ENCODE results near the gene PCBP4.

PCBP4 gene

DNA sequence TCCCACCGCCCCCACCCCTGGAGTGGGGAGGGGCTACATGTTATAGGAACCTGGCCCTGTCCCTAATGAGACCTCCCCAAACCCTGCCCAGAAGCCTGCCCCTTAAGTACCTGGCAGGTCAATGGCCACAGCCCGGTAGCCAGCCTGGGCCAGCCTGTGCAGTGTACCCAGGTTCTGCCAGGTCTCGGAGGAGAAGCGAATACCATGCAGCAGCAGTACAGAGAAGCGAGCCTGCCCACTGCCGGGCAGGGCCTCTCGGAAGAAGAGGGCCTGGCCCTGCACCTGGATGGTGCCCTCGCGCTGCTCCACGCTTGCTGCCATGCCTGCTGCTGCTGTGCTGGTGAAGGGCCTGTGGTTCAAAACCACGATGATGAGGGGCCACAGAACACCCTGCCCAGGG, 4.1 kb upstream of the PCBP4 start:
- DNase-seq (ENCODE audit: low spot score), result no peak

DNA sequence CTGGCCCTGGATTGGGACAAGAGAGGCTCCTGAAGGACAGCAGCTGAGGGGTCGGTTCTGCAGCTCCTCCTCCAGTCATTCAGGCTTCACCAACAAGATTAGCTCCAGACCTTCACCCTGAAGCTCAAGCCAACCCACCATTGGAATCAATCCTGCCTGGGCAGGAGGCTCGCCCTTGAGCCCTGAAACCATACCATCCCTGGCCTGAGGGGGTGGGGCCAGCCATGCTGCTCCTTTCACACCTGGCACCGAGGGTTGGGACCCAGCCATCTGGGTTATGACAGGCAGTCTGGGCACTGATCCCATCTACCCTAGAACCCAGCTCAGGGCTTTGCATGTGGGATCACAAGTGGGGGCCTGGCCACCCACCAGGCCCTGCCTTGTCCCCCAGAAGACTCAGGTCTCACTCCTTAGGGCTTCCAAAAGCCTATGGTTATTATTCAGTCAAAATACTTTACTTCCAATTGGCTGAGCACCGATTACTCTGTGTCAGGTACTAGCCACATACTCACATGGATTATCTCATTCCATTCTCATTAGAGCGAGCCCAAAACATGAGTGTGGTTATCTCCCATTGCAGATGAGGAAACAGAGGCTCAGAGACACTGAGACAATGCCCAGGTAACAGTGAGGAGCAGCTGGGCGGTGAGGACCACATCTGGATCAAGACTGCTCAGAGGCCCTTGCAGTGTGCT, 3.5 kb upstream of the PCBP4 start:
- DNase-seq (ENCODE audit: low spot score), result no peak

DNA sequence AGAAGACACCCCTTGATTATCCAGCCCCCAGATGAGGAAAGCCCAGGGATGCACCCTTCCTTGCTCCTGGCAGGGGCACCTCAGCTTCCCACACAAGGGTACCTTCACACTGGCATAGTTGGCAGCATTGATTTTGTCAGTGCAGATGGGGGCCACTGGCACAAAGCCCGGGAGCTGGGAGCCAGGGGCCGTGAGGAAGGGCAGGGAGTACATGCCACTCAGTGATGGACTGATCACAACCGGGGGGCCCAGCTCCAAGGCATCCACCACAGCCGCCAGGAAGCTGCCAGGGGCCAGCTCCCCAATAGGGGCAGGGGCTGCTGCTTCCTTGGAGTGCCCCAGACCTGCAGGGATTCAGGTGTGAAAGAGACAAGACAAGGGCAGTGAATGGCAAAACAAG, 2.6 kb upstream of the PCBP4 start:
- no peak for DNase-seq (ENCODE audit: low spot score)

DNA sequence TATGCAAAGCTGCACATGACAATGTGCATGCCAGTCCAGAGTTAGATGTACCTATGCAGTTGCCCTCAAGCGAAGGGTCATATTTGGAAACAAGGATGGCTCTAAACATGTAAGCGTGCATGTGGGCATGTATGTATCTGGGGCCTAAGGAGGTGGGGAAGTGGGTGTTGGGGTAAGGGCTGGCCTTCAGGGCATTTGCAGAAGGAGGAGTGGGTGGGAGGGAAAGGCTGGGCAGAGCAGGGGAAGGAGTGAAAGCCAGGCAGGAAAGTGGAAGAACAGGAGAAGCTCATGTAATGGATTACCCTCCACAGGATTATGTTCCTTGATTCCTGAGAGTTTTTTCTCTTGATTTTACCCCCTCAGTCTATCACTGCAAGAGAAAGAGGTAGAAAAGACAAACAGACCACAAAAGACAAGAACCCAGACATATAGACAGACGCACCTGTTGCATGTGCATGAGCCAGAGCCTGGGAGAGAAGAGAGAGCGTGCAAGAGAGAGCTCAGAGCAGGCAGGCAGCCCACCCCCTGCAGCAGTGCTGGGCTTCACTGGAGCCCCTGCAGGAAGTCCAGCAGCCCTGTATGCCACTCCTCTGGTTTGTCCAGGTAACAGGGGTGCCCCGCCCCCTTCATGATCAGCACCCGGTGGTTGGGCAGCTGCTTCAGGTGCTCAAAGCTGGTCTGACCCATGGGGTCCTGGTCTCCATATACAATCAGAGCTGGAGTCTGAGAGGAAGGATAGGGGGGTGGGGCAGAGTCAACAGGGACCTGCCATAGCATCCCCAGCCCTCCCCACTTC, 1.8 kb upstream of the PCBP4 start:
- DNase-seq (ENCODE audit: low spot score), result no peak

GRCh38 chr3:51968170-51968775, 1.0 kb upstream of the PCBP4 start:
- no peak for DNase-seq (ENCODE audit: low spot score)

DNA sequence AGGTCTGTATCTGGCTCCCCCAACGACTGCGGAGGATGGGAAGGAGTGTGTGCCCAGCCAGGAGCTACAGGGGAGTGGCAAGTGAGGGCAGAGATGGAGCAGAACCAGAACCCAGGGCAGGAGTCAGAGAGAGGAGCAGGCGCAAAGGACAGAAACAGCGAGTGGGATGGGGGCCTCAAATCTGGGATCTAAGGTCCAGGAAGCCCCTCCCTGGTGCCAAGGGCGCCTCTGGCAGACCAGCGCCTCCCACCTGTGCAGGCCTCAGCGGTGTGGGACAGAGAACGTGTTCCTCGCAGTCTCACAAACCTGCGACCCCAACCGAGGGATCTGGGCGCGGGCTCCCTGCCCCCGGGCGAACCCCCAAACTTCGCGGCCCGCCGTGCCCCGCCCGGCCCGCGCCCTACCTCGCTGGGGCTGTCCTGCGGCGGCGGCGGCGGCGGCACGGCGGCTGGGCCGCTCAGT, 301 bp downstream of the PCBP4 start:
- no peak for DNase-seq (ENCODE audit: low spot score)

DNA sequence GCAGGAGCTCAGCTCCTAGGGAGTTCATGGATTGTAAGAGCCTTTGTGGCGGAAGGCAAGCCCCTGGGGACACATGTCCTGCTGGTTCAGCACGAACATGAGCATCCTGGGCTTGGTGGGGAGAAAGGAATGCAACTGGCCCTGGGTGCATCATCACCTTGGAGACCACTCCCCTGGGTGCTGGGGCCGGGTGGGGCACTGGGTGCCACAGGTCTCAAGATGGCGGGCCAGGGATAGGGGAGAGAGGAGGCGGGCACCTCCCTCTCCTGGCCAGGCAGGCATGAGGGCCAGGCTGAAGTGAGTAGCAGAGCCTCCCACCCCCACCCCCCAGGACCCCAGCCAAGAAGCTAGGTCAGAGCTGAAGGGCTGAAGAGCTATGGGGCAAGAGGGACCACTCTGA, 768 bp downstream of the PCBP4 start:
- no peak for DNase-seq (ENCODE audit: low spot score)

DNA sequence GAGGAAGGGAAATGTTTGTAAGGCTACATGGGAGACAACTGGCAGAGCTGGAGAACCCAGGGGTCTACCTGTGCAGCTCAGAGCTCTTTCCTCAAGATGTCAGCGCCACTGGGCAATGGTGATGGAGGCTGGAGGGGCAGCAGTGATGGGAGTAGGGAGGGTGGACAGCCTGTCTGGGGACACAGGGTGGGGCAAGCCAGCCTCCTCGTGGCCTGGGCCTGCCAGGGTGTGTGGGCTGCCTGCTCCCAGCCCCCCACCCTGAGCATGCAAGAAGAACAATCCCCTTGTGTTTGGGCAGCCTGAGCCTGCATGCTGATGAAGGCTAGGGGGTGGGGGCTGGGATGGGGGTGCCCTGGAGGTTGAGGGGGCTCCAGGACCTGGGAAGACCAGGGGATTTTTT, 1.2 kb downstream of the PCBP4 start:
- no peak for DNase-seq (ENCODE audit: low spot score)

DNA sequence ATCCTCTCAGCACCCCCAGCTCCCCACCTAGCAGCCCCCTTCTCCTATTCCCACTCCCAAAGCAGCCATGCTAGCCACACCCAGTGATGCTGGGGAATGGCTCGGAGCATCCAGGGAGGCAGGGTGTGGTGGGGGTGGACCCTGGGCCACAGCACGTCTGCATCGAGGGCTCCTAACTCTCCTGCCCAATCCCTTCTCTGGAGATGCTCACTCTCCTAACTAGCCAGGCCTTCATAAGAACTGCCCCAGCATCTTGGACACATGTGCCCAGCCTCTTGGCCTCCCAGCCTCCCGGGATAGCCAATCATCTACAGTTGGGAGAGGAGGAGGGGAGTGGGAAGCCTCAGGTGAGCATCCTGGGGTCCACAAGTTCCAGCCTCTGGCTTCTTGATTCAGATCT, 2.7 kb downstream of the PCBP4 start:
- DNase-seq (ENCODE audit: low spot score), result no peak

GRCh38 chr3:51963951-51964451, 3.3 kb downstream of the PCBP4 start:
- no peak for DNase-seq (ENCODE audit: low spot score)

- no peak for DNase-seq (ENCODE audit: low spot score)
Measured at GRCh38 chr3:51962854-51963530, 4.3 kb downstream of the PCBP4 start.

GRCh38 chr3:51961602-51962569, 5.4 kb downstream of the PCBP4 start:
- no peak for DNase-seq (ENCODE audit: low spot score)

- no peak for DNase-seq (ENCODE audit: low spot score)
Measured at GRCh38 chr3:51961011-51961410, 6.2 kb downstream of the PCBP4 start.

GRCh38 chr3:51960386-51960785, 6.9 kb downstream of the PCBP4 start:
- no peak for DNase-seq (ENCODE audit: low spot score)

- no peak for DNase-seq (ENCODE audit: low spot score)
Measured at GRCh38 chr3:51959651-51960050, 7.6 kb downstream of the PCBP4 start.

DNA sequence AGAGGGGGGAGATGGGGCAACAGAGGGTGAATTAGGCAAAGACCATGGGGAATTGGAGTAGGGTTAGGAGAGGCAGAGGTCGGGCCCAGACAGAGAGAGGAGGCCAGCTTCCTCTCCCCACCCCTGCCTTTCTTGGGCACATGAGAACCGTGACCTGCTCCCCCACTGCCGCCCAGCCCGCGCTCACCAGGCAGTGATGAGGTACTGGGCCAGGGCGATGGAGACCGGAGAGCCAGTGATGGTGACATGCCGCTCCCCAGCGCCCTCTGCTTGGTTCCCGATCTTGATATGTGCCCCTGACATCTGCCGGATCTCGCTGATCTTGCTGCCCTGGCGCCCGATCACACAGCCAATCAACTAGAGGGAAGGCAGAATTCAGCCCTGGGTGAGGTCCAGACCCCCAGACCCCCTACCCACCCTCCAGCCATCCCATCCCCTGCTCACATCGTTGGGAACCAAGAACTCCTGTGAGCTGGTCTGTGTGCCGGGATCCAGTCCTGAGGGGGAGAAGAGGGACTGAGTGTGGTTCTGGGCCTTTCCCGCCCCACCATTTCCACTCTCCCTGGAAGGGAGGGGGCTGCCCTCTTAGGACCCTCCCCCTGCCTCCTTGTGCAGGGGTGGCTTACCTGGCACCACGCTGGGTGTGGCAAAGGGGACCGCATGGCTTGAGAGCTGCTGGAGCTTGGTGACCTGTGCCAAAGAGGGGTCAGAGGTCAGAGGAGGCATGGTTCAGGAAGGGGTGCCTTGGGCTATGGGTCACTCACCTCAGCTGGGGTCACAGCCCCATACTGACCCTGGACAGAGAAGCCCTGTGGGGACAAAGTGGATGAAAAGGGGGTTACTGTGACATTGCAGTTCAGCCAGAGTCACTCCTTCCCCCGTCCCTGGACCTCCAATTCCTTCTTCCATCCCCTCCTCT, 8.4 kb downstream of the PCBP4 start:
- no peak for DNase-seq (ENCODE audit: low spot score)

DNA sequence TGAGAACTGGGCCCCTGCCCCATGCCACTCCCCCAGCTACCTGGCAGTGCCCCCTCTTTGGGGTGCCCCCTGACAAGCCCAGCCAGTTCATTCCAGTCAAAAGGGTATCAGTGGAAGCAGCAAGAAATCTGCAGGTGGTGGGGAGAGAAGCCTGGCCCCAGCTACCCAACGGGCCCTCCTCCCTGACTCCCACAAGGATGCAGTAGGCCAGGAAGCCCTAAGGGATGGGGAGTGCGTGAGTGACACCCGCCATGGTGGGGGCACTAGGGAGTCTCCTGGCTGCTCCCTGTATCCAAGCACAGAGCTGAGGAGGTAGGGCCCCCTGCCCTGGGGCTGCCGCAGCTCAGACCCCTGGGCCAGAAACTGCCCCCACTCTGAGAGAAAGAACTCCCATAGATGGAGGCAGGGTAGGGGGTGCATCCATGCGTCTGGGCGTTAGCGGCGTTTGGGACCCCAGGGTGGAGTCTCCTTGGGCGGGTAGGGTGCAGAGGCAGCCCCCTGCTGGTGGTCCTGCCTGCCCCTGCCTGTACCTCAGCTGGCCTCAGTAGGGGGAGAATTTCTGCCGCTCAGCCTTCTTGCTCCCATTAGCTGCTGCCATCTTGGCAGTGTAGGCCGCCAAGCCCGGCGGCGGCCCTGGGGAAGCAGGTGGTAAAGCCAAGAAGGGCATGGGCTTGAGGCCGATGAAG, 9.6 kb downstream of the PCBP4 start:
- DNase-seq (ENCODE audit: low spot score), result no peak

- DNase-seq (ENCODE audit: low spot score), result peak; percentile 66
Measured at GRCh38 chr3:51955893-51956770, 11.1 kb downstream of the PCBP4 start.

Measured in AG20443 (cell line).